ENCODE data around the gene CRYBB1.
"Not testable (repeated sequence)": the region's sequence is repeated elsewhere in the genome, so short reads cannot be mapped to it uniquely, and the experiment has no call there.

Gene CRYBB1

DNA sequence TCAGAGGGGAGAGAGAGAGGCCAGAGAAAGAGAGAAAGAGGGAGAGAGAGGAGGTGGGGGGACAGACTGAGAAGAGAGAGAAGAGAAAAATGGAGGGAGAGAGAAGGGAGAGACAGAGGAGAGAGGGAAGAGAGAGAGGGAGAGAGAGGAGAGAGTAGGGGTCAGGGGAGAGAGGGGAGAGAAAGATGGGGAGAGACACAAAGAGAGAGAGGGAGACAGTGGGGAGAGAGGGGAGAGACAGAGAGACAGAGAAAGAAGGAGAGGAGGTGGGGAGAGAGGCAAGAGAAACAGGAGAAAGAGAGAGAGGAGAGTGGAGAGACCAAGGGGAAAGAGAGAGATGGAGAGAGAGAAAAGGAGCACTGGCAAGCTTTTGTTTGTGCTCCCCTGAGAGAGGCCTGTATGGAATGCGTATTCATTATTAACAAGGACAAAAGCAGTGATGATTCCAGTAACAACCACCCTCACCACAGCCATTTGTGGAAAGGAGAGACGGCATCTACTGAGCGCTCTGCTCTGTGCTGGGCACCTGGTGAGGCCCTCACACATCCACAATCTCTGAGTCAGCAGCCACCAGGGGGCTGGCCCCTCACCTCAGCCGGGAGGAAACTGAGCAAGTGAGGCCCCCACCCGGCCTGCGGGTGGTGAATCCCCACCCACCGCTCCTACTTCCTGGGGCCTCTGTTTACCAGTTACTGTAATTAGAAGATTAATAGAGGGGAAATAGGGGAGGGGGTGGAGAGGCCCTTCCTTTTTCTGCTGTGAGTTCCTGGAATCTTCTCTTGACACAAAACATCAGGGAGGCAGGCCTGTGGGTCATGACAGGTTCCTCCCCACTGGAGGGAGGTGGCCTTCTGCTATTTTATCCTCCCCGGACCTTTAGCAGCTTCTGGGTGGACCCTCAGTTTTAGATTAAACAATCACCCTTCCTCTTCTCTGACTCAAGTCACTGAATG lies 24.9 kb upstream of the CRYBB1 start:
- no peak overlapping the region for H3K4me3 ChIP-seq
- H3K27ac ChIP-seq: peak overlapping the region in 14 of 21 experiments; percentile 11 to 92 (median 52)

DNA sequence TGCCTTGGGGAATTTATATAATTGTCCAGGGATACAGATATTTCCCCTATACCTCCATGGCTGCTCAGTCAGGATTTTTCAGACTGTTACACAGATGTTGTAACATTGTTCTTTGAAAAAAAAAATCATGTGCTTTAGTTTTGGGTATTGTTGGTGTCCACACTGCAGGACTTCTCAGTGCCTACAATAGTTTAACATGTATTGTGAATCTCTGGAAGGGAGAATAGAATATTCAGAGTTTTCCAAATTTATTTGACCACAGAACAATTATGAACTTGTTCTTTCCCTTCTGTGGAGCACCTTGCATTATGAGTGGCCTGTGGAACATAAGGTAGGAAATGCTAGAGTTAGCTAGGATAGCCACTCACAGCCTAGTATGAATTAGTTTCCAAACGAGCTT lies 18.5 kb upstream of the CRYBB1 start:
- Histone ChIP-seq H3K4me3 (no peak overlapping the region), H3K27ac (no peak overlapping the region)

DNA sequence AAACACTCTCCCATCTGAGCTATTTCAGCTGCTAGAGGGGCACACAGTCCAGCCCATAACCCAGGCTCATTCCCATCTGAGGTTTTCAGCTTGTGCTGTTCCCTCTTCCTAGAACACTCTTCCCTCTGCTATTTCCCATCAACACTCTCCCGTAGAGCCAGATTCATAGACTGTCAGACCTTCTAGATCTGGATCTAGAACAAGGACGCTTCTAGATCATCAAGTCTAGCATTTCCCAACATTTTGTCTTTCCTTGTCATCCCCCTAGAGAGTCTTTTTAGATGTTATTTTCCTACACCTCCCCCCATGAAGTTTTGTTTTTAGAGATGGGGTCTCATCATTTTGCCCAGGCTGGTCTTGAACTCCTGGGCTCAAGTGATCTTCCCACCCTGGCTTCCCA lies 17.3 kb upstream of the CRYBB1 start:
- no peak overlapping the region for H3K4me3 ChIP-seq
- no peak overlapping the region for H3K27ac ChIP-seq

DNA sequence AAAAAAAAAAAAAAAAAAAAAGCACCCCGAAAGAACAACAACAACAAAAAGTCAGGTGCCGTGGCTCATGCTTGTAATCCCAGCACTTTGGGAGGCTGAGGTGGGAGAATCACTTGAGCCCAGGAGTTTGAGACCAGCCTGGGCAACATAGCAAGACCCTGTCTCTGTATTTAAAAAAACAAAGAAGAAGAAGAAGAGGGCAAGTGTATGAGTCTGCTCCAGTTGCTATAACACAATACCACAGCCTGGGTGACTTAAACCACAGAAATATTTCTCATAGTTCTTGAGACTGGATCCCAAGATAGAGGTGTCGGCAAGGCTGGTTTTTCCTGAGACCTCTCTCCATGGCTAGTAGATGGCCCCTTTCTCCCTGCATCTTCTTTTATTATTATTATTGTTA lies 16.4 kb upstream of the CRYBB1 start:
- no peak overlapping the region for H3K27ac ChIP-seq

DNA sequence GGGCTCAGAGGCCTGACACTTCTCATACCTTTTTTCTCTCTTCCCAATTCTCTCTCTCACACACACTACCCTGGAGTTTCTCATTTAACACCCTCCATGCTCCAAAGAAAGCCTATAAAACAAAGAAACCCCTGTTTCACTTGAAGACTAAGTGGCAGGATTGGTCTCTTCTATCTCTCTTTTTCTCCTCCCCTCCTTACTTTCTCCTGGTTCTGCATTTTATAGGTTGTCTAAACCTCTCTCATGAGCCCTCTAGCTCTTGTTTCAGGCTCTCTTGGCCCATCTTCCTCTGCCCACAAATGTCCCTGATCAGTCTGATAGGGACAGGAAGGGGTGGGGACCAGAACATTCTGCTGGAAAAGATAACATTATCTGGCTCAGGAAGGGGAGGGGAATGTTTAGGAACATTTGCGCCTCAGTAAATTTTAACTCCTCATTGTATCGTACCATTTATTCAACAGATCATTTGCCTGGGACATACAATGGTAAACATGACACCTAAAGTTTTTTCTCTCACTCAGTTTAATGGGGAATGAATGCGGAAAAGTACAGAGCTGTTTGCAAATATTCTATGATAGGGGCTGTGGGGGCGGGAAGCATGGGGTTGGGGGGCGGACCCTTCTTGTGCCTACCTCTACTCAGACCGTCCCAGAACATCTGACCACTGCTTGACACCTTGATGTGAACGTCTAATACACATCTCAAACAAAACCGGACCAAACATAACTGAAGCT lies 14.8 kb upstream of the CRYBB1 start:
- Histone ChIP-seq H3K27ac (peak overlapping the region in 2 of 21 experiments; percentile 43 to 46), H3K4me3 (no peak overlapping the region)

More for the DNA sequence above, 16.4 kb upstream of the CRYBB1 start:
- H3K4me3 ChIP-seq: no peak overlapping the region

DNA sequence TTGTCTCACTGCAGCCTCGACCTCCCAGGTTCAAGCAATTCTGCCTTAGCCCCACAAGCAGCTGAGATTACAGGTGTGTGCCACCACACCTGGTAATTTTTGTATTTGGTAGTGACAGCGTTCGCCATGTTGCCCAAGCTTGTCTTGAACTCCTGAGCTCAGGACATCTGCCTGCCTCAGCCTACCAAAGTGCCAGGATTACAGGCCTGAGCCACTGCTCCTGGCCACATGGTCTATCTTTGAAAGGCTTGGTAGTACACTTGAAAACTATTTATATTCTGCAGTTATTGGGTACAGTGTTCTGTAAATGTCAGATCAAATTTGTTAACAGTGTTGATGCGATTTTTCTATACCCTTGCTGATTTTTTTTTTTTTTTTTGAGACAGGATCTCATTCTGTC lies 13.5 kb upstream of the CRYBB1 start:
- Histone ChIP-seq H3K27ac (no peak overlapping the region), H3K4me3 (no peak overlapping the region)

DNA sequence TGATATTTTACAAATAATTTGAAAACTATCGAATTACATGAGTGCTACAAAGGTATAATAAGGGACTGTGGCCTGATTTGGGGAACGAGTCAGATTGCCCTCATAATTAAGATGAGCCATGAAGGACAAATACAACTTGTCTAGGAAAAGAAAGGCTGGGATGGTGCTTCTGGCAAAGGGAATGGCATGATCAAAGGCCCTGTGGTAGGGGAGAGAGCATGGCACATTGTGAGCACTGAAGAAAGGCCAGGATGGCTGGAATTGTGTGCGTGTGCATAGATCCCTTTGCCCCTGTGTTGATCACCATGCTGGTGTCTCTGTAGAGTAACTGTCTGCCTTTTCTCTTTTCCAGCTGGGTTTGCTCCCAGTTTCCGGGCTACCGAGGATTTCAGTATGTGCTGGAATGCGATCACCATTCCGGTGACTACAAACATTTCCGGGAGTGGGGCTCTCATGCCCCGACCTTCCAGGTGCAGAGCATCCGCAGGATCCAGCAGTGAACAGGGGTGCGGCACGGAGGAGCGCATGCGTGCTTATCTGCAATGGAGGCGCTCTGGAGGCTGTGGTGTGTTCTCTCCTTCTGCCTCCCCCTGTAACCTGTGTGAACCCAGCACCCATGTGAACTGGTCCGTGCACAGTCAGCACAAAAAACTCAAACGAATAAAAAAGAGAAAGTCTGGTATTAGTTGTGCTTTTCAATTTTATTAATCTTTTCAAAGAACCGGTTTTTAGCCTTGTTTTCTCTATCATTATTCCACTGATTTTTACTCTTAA lies 12.3 kb upstream of the CRYBB1 start:
- H3K4me3 ChIP-seq: no peak overlapping the region
- no peak overlapping the region for H3K27ac ChIP-seq

DNA sequence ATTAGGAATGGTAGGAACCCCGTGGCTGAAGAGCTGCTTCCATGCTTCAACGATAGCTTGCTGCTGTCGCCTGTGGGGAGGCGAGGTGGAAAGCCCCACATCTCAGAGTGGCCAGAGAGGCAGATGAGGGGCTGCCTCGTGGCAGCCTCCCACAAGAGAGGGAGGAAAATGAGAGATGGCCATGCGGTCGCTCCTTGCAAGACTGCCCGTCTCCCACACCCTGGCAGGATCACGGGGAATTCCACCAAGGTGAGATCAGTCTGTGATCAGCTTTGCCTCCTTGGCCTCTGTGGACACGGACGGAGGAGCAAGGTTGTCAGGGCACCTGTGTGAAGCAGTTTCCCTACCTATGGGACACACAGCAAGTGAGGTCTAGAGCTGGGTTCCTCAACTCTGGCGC lies 7.0 kb upstream of the CRYBB1 start:
- Histone ChIP-seq H3K4me3 (no peak overlapping the region), H3K27ac (no peak overlapping the region)

DNA sequence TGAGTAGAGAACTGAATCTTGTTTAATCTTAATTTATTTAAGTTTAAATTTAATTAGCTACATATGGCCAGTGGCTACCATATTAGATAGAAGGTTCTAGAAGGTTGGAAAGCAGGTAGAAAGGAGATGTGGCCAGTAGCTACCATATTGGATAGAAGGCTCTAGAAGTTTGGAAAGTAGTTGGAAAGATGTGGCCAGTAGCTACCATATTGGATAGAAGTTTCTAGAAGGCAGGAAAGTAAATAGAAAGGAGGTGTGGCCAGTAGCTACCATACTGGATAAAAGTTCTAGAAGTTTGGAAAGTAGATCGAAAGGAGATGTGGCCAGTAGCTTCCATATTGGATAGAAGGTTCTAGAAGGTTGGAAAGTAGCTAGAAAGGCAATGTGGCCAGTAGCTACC lies 6.2 kb upstream of the CRYBB1 start:
- no peak overlapping the region for H3K27ac ChIP-seq
- H3K4me3 ChIP-seq: no peak overlapping the region

DNA sequence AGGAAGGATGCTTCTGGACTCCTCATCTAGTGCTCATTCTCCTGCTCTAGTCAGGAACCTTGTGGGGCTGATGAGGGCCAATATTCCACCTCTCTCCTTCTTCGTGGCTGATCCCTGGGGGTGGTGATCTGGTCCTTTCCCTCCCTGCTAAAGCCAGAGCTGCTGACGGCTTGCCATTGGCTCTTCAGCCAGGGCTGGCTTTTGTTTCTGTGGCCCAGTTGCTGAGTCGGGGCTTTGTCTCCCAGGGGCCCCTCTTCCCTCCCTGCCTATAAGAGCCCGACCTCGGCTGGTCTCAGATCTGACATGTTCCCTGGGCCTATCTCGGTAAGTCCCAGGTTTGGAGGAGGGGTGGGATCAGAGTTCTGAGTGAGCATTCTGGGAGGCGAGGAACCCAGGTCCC lies 3.8 kb upstream of the CRYBB1 start, which contains the start of gene CRYBA4:
TSS of gene CRYBA4 (plus strand) at position 301 of the 400 bp plus-strand sequence. CDS start 634 bp downstream, outside the sequence.
- H3K27ac ChIP-seq: no peak within 1 kb of the TSS
- no peak within 1 kb of the TSS for H3K4me3 ChIP-seq

DNA sequence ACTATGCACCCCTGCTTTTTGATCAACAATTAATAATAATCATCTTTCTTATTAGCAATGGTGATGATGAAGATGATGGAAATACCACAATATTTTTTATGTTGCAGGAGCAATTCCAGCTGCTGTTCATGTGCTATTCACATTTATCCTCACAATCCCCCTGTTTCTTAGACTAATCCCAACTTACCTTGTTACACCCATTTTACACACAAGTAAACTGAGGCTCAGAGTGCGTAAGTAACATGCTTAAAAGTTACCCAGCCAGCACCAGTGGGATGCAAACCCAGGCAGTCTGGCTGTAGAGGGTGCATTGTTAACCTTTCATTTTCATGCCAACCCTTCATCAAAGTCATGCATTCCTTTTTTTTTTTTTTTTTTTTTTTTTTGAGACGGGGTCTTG lies 2.4 kb upstream of the CRYBB1 start:
- H3K4me3 ChIP-seq: no peak overlapping the region
- no peak overlapping the region for H3K27ac ChIP-seq

DNA sequence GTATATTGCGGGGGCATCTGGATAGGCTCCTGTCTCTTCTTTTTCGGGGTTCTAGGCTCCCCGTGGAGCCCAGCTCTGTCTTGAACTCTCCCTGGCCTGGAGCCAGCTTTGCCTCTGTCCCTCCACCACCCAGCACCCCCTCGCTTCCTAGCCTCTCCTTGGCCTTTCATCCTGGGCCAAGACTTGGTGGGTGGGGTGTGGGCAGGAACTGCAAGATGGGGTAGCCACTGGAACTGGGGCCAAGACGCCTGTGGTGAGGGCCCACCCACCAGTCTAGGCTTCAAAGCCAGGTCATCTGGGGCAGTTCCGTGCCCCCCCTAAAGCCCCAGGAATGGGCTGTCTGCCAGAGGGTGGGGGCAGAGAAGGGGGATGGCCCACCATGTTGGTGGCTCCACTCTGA lies 1.7 kb upstream of the CRYBB1 start:
- Histone ChIP-seq H3K4me3 (no peak overlapping the region), H3K27ac (peak overlapping the region in 1 of 21 experiments; percentile 11)

DNA sequence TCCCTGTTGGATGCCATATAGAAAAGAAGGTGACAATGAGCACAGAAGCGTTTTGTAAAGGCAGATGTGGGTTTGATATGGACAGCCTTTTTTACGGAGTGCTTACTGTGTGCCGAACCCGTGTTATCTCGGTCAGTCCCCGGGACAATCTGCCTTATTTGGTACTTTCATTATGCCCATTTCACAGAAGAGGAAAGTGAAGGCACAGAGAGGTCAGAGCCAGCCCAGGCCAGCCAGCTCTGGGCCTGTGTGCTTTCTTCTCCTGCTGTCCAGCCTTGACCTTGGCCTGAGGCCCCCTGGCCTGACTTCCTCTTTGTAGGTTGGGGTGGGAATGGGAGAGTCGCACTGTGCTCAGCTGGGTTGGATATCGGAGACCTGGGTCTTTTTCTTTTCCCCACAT lies 628 bp upstream of the CRYBB1 start:
- no peak overlapping the region for H3K4me3 ChIP-seq
- peak overlapping the region in 3 of 21 experiments; percentile 25 to 67 (median 50) for H3K27ac ChIP-seq

DNA sequence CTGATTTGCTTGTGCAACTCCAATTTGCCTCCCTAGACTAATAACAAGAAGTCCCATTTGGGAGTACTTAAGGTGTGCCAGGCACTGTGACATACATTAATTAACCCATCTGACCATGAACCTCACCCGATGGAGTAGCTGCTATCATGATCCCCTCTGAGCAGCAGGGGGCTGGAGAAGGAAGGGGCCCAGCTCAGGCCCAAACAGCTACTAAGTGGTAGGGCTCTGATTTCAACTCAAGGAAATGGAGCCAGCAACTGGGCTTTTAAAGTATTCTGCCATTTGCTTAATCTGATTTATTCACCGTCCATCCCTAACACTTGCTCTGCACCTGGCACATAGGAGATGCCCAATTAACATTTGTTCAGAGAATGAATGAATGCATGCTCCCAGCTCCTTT lies 1.2 kb downstream of the CRYBB1 start:
- Histone ChIP-seq H3K27ac (no peak overlapping the region), H3K4me3 (no peak overlapping the region)

DNA sequence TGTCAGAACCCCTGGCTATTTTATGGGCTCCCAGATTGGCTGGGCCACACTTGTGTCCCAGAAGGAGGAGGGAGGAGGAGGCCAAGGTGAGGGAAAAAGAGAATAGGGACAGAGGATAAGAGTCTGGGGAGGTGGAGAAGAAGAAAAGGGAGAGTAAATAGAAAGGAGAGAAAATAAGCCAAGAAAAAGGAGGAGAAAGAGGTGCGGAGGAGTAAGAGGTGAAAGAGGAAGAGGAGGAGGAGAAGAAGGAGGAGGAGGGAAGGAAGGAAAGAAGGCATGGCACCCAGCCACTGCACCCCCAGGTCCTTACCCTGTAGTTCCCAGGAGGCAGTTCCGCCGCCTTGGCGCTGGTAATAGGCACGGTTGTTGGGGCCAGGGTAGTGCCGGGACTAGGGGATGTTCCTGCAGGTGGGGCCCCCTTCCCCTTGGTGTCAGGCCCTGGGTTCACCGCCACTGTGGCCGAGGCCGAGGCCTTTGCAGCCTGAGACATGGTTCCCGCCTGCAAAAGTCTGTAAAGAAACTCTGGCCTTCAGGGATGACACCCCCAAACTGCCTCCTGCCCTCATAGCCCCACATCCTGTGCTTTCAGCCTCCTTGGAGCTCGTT lies 1.9 kb downstream of the CRYBB1 start:
- Histone ChIP-seq H3K27ac (no peak overlapping the region), H3K4me3 (no peak overlapping the region)

DNA sequence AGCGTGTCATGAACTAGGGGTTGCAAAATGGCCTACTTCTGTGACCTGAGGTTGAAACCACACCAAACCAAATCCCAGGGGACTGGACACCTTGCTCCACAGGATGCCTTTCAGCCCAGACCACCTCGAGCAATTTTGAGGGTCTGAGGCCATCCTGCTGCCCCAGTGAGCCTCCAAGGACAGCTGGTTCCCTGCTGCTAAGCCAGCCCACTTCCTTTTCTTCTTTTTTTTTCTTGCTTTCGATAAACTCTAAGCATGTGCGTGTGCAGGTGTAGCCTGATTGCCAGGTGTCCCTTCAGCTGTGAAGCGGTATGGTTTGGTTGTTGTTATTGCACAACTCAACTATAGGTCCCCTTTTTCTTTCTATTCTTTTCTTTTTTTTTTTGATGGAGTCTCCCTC lies 2.7 kb downstream of the CRYBB1 start:
- H3K27ac ChIP-seq: no peak overlapping the region
- H3K4me3 ChIP-seq: no peak overlapping the region

DNA sequence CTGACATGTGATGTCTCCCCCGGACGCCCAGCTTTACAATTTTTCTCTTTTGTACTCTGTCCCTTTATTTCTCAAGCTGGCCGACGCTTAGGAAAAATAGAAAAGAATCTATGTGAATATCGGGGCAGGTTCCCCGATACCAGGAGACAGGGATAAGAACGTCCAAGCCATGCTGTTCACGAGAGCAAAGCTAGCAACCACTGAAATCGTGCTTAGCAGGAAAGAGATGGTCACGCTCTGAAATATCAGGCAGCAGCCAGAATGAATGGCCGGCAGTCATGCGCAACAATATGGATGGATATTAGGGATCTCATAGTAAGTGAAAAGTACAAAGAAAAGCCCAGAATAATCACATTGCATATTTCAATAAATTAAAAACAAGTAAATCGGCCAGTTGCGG lies 3.5 kb downstream of the CRYBB1 start:
- Histone ChIP-seq H3K27ac (no peak overlapping the region), H3K4me3 (no peak overlapping the region)

DNA sequence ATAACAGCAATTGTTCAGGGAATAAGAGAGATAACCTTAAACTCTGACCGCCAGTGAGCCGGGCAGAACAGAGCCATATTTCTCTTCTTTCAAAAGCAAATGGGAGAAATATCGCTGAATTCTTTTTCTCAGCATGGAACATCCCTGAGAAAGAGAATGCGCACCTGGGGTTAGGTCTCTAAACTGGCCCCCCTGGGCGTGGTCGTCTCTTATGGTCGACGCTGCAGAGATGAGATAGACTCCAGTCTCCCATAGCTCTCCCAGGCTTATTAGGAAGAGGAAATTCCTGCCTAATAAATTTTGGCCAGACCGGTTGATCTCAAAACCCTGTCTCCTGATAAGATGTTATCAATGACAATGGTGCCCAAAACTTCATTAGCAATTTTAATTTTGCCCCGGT lies 4.1 kb downstream of the CRYBB1 start:
- not testable (repeated sequence) for H3K27ac ChIP-seq, H3K4me3 ChIP-seq

DNA sequence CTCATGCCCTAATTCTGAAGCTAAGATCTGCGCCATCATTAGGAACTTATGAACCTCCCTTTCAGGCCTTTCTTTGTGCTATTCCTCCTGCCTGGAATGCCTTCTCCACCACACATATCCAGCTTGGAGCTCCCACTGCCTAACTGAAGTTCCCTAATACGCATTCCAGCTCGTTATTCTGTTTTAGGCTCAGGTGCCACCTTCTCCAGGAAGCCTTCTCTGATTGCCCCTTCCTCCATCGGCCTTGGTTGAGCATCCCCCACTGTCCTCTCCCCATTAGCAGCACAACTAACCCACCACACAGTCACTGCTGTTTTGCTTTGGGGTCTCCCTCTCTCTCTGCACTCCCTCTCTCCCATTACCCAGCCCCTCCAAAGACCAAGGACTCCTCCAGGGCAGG lies 5.2 kb downstream of the CRYBB1 start:
- H3K4me3 ChIP-seq: no peak overlapping the region
- H3K27ac ChIP-seq: no peak overlapping the region

DNA sequence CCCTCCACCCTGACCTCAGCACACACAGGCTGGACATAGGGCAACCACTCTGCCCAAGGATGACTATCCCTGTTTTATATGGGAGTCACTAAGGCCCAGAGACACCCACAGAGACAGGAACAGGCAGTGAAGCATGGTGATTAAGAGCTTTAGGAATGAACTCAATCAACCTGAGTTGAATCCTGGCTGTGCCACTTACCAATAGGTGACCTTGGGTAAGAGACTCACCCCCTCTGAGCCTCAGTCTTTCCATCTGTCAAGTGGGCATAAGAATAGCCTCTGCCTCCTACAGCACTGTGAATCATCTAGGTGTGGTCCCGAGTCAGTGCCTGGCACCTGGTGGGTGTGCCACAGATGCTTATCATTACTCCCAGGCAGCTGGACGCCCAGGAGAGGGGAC lies 6.8 kb downstream of the CRYBB1 start:
- H3K4me3 ChIP-seq: no peak overlapping the region
- H3K27ac ChIP-seq: peak overlapping the region in 3 of 21 experiments; percentile 6 to 67 (median 25)
